ENCODE measurements around the gene TDG. TPM values are rescaled to one million over a fixed set of nuclear protein-coding genes. Genes with fewer than 3 reads are reported as not detected.
"Not testable (repeated sequence)": the region's sequence is repeated elsewhere in the genome, so short reads cannot be mapped to it uniquely, and the experiment has no call there.

Gene TDG
- total RNA-seq, 1 donor from 2014 or later = 24.9 TPM

- DNase-seq (ENCODE audit: low spot score) = no peak
Measured at GRCh38 chr12:103960616-103961227, 5.0 kb upstream of the TDG start.

GRCh38 chr12:103962493-103962892, 3.2 kb upstream of the TDG start:
- DNase-seq (ENCODE audit: low spot score) = no peak

DNA sequence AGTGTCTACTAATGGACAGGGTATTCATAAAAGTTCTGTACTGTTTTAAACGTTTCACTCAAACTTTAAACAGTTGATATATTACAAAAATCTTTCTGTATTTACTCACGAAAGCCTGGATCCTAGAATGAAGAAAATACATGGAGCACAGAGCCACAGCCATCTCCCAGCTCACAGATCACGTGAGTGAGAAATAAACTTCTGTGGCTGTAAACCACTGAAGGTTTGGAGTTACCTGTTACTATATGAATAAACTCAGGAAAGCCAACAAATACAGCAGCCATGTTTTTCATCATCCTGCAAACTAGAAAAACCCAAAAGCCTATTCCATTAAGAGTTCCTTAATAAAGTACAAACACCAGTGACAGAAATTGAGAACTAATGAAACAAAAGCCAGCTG, 867 bp upstream of the TDG start:
- DNase-seq (ENCODE audit: low spot score) = no peak

GRCh38 chr12:103965255-103965589, 450 bp upstream of the TDG start:
- DNase-seq (ENCODE audit: low spot score) = no peak

DNA sequence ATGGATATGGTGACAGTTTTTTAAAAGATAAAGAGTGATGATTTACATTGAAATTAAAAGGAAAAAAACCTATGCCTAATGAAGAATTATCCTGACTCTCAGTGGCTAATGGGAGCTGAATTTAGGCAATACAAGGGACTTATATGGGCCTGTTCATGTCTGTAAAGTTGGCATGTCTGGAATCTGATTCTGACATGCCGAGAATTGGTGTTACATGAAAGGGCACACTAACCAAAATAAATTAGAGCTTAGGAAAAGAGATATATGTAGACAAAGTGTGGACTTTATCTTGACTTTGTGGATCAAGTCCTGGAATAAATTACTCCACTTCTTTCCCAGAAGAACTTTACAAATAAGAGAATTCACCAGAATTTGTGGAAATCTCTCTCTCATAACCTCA, 1.1 kb downstream of the TDG start:
- DNase-seq (ENCODE audit: low spot score) = no peak

- DNase-seq (ENCODE audit: low spot score) = no peak
Measured at GRCh38 chr12:103969391-103969790, 3.7 kb downstream of the TDG start.

- DNase-seq (ENCODE audit: low spot score) = no peak
Measured at GRCh38 chr12:103973909-103974308, 8.2 kb downstream of the TDG start.

DNA sequence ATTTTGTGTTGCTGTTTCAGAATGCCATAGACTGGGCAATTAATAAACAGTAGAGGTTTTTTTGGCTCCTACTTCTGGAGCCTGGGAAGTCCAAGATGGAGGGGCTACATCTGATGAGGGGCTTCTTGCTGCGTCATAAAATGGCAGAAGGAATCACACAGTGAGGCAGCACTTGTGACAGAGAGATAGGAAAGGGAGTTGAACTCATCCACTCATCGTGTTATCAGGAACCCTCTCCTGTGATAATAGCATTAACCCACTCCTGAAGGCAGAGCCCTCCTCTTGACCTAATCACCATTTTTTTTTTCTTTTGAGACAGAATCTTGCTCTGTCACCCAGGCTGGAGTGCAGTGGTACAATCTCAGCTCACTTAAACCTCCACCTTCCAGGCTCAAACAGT, 9.7 kb downstream of the TDG start:
- DNase-seq (ENCODE audit: low spot score) = no peak

- DNase-seq (ENCODE audit: low spot score) = no peak
Measured at GRCh38 chr12:103978384-103978982, 12.8 kb downstream of the TDG start.

DNA sequence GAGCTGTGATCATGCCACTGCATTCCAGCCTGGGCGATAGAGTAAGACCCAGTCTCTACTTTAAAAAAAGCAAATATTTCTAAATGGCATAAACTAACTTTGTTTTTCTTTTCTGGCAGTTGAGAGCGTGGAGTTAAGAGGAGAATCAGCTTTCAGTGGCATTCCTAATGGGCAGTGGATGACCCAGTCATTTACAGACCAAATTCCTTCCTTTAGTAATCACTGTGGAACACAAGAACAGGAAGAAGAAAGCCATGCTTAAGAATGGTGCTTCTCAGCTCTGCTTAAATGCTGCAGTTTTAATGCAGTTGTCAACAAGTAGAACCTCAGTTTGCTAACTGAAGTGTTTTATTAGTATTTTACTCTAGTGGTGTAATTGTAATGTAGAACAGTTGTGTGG, 21.2 kb downstream of the TDG start:
- no peak for DNase-seq (ENCODE audit: low spot score)

DNA sequence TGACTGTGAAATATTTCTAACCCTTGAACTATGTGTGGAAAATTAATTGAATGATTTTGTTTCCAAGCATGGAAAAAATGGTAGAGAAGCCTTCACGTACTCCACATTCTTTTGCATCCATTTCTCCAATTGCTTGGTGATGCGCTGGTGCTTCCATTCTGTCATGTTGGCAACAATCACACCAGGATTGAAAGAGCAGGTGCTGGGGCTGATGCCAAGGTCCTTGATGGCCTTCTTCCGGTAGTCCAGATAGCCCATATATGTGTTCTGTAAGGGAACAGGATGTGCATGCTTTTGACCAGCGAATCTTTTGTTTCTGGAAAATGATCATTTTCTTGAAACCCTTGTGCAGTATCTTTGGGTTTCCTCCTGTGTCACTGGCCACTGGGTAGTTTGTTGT, 28.6 kb downstream of the TDG start:
- no peak for DNase-seq (ENCODE audit: low spot score)

GRCh38 chr12:103996595-103996994, 30.9 kb downstream of the TDG start:
- no peak for DNase-seq (ENCODE audit: low spot score)

DNA sequence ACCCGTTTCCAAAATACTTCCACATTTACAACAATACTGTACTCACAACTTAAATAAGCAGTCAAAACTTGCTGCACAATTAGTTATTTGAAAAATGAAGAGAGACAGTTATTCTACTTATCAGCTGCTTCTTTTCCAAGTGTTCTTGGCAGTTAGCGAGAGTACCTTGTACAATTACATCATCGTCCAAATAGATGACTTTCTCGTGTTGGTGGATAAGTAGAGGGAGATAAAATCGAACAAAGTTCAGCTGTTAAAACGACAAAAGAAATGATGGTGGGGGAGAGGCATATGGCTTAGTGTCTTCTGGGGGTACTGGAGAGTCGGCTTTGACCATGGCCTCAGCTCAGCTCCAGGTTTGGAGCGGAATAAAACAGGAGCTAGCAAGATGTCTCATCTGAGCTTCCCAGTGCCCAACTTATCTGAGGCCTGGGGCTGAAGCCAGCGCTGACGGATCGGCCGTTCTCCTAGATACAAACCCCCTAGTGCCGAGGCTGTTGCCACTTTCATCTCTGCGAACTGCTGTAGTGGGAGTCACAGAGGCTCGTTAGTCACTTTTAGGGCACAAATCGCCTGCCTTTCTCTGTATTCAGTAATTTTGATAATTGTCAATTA, 31.7 kb downstream of the TDG start:
- no peak for DNase-seq (ENCODE audit: low spot score)

- no peak for DNase-seq (ENCODE audit: low spot score)
Measured at GRCh38 chr12:103998976-103999375, 33.3 kb downstream of the TDG start.

DNA sequence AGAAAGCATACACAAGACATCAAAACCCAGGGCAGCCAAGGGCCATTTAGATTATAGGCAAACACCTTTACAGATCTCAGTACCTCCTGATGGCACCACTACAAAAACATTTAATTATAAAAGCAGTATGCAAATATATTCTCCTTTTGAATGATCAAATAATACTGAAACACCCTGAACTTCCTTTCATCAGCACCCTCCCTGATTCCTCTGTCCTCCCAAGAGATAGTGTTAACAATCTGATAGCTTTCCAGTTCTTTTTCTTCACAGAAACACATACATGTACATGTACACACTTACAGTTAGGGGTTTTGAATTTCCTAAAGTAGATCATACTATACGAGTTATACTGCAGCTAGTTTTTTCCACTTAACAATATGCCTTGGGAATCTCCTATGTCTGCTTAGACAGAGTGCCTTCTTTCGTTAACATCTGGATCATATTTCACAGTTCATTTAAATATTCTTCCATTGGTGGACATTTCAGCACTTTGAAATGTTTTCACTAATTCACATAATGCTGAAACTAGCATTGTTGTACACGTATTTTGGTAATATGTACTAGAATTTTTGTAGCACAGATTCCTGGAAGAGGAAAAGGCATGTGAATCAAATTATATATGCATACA, 35.2 kb downstream of the TDG start:
- no peak for DNase-seq (ENCODE audit: low spot score)

- no peak for DNase-seq (ENCODE audit: low spot score)
Measured at GRCh38 chr12:104002686-104003085, 37.0 kb downstream of the TDG start.

GRCh38 chr12:104003596-104003995, 37.9 kb downstream of the TDG start:
- DNase-seq (ENCODE audit: low spot score) = no peak

DNA sequence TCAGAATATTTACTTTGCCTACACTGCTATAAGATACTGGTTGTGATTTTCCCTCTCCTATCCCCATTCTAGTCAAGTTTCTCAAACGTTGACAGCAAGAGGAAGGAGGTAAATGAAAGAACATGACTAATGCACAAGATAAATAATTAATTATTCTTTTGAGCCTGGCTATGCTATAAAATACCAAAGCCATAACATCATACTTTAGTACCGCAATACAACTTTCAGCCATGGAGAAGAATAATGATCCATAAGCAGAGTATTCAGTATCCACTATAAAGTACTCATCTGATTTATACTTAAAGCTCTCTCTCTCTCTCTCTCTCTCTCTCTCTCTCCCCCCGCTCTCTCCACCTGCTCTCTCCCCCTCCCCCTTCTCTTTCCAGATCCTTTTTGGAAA, 41.3 kb downstream of the TDG start:
- DNase-seq (ENCODE audit: low spot score) = no peak

DNA sequence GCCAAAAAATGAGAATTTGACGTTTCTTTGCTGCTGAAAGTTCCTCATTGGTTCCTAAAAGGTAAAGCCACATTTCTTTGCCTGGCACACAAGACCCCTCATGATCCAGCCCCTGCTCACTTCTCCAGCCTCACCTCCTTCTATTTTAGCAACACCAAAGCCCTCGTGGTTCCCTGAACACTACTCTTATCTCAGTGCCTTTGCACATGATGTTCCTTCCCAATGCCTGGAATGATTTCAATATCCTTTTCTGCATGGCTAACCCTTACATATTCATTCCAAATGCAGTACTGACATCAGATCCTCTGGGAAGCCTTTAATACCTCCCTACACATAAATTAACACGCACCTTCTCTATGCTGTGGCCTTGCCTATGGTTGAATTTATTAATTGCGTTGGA, 44.4 kb downstream of the TDG start:
- DNase-seq (ENCODE audit: low spot score) = no peak

DNA sequence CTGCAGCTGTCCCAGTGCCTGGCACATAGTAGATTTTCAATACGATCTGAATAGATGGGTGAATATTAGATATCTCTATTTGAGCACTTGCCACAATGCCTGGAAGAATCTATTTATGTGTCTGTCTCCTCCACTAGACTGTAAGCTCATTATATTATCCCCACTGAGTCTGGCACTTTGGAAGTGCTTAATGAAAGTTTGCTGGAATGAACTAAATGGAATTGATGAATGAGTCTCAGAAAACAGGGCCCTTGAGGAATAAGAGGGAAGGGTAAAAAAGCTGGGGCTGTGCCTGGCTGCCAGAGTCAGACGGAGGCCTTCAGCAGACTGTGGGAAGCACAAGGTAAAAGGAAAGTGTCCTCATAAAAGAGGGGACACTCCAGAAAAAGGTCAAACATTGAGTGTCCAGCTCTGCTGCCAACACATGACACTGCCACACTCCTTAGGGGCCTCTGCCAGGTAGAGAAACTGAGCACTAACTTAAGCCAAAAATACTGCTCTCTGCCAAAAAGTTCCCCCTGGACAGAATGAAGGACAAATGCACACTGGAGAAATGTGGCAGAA, 45.0 kb downstream of the TDG start:
- DNase-seq (ENCODE audit: low spot score) = no peak

DNA sequence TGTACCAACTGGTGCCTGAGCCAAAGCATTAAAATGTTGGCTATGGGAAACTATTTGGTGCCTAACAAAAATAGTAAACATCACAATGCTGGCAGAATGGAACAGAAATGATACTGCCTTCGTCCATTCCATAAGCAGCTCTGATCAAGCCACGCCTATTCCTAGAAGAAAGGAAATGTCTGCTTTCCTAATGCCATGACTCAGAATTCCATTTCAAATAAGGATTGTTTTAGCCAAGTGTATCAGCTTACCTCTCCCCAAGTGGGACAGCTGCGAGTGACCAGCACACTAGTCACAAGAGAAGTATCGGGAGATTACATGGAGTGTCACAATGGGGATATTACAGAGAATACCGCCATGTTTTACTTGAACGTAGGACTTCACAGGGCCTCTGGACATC, 45.6 kb downstream of the TDG start:
- DNase-seq (ENCODE audit: low spot score) = no peak

- DNase-seq (ENCODE audit: low spot score) = no peak
Measured at GRCh38 chr12:104012331-104012730, 46.7 kb downstream of the TDG start.

DNA sequence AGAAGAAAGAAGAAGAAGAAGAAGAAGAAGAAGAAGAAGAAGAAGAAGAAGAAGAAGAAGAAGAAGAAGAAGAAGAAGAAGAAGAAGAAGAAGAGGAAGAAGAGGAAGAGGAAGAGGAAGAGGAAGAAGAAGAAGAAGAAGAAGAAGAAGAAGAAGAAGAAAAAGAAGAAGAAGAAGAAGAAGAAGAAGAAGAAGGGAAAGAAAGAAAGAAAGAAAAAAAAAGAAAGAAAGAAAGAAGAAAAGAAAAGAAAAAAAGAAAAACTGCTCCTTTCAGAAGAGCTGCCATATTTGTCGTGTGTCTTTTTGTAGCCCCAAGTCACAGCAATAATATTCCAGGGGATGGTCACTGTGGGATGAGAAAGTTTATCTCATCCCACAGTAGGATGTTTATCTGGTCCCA, 56.2 kb downstream of the TDG start:
- DNase-seq (ENCODE audit: low spot score) = not testable (repeated sequence)

Measured in ureter (tissue), 1 donor.